ENCODE measurements around the gene ROR2. TPM values are rescaled to one million over a fixed set of nuclear protein-coding genes. Genes with fewer than 3 reads are reported as not detected.

The ROR2 gene
- total and polyA plus RNA-seq, 7 donors, result 0.46 to 81.7 (median 51.4) TPM

GRCh38 chr9:91824601-91825305 is 125.3 kb downstream of the ROR2 start:
- Histone ChIP-seq H3K27ac (peak overlapping the region; percentile 42 to 85 (median 80)), H3K4me3 (peak overlapping the region in 1 of 4 donors; percentile 0)
- DNase-seq, result peak; percentile 85

DNA sequence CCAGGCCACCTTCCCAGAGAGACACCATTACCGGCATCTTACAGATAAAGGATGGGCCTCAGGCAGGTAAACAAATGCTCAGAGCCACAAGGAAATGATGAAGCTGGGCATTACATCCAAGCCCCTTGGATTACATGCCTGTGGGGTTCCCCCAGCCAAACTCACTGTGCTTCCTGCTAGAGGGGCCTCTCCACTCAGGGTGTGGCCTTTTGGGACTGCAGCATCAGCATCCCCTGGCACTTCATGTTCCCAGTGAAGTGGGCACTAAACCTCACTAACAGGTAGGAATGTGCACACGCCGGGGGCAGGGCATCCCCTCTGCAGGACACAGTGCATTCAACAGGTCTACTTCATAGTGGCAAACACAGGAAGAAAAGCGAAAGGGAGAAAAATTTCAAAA is 125.9 kb downstream of the ROR2 start:
- Histone ChIP-seq H3K4me3 (no peak overlapping the region), H3K27ac (peak overlapping the region; percentile 42 to 85 (median 80)), H3K36me3 (no peaks in the 10 kb centered on the region), H3K27me3 (no peaks in the 10 kb centered on the region), H3K9me3 (no peaks in the 10 kb centered on the region), H3K4me1 (peaks cover 0 to 45% (median 41%) of the 10 kb centered on the region in 4 donors)
- TF ChIP-seq CTCF (IDR thresholded peaks at IDR 0.05) (no peak), POLR2AphosphoS5 (IDR thresholded peaks at IDR 0.05) (no peak), POLR2A (IDR thresholded peaks at IDR 0.05) (no peak), EP300 (IDR thresholded peaks at IDR 0.05) (no peak)
- WGBS, 2 donors, result 91 to 93% methylated on average over 4 of the region's 4 CpGs
- intact Hi-C loops (cut with DNase I), result no loop called here
- peak; percentile 58 for DNase-seq

More at GRCh38 chr9:91824601-91825305, 125.3 kb downstream of the ROR2 start:
- no peak for TF ChIP-seq EP300 (IDR thresholded peaks at IDR 0.05)
- peak in 3 of 4 donors; percentile 2 to 65 (median 46) for TF ChIP-seq POLR2AphosphoS5 (IDR thresholded peaks at IDR 0.05)
- 29 to 63% methylated on average over 18 of the region's 18 CpGs for WGBS, 2 donors
- Histone ChIP-seq H3K4me1 (peaks cover 0 to 45% (median 42%) of the 10 kb centered on the region in 4 donors), H3K36me3 (no peaks in the 10 kb centered on the region), H3K9me3 (no peaks in the 10 kb centered on the region), H3K27me3 (no peaks in the 10 kb centered on the region)
- intact Hi-C loops (cut with DNase I), result no loop called here

- Histone ChIP-seq H3K4me3 (no peak overlapping the region), H3K27ac (peak overlapping the region; percentile 49 to 85 (median 68)), H3K27me3 (no peaks in the 10 kb centered on the region), H3K4me1 (peaks cover 0 to 73% (median 62%) of the 10 kb centered on the region in 4 donors), H3K9me3 (no peaks in the 10 kb centered on the region), H3K36me3 (no peaks in the 10 kb centered on the region)
- TF ChIP-seq POLR2AphosphoS5 (IDR thresholded peaks at IDR 0.05) (peak in 3 of 4 donors; percentile 42 to 46 (median 45)), EP300 (IDR thresholded peaks at IDR 0.05) (no peak)
- WGBS, 2 donors, result 55 to 70% methylated on average over 11 of the region's 11 CpGs
- peak; percentile 85 for DNase-seq
- intact Hi-C loops (cut with DNase I), result no loop called here
Observed at GRCh38 chr9:91820949-91821880, 128.8 kb downstream of the ROR2 start.

DNA sequence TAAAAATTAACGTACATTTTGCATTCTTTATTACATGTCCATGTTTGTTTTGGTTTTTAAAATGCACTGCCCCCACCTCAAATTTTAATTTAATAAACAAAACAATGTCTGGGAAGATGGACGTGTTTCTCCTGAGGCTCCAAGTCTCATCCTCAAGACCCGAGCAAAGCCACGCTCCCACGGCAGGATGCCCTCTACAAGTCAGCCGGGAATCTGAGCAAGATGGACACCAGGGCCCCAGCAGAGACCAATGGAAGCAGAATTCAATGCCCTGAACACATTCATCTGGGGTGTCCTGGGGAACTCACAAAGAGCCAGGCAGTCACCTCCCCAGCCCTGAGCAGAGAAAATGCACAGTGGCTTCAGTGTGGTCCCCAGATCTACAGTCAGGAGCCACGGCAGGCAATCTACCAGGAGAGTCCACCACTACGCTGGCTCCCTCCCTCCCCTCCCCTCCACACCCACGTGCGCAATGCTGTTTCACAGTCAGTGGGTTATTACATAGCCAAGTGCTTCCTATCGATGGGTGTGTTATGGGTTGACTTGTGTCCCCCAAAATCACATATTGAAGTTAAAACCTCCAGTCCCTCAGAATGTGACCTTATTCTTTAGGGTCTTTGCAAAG is 129.8 kb downstream of the ROR2 start:
- WGBS, 2 donors, result 83 to 86% methylated on average over 11 of the region's 11 CpGs
- H3K27ac ChIP-seq, result peak overlapping the region in 3 of 4 donors; percentile 49 to 85 (median 84)
- intact Hi-C loops (cut with DNase I), result no loop called here
- peaks cover 0 to 75% (median 64%) of the 10 kb centered on the region in 4 donors for H3K4me1 ChIP-seq
- H3K9me3 ChIP-seq, result no peaks in the 10 kb centered on the region
- peak; percentile 58 for DNase-seq
- H3K4me3 ChIP-seq, result no peak overlapping the region
- no peak for TF ChIP-seq POLR2AphosphoS5 (IDR thresholded peaks at IDR 0.05)
- no peak for TF ChIP-seq EP300 (IDR thresholded peaks at IDR 0.05)
- no peak for TF ChIP-seq CTCF (IDR thresholded peaks at IDR 0.05)
- TF ChIP-seq POLR2A (IDR thresholded peaks at IDR 0.05), result no peak
- no peaks in the 10 kb centered on the region for H3K36me3 ChIP-seq
- no peaks in the 10 kb centered on the region for H3K27me3 ChIP-seq

- peak; percentile 56 for DNase-seq
- no peak overlapping the region for H3K4me3 ChIP-seq
- peak overlapping the region; percentile 77 to 85 (median 80) for H3K27ac ChIP-seq
- peaks cover 0 to 75% (median 63%) of the 10 kb centered on the region in 4 donors for H3K4me1 ChIP-seq
- no peaks in the 10 kb centered on the region for H3K27me3 ChIP-seq
- TF ChIP-seq POLR2A (IDR thresholded peaks at IDR 0.05) (no peak), POLR2AphosphoS5 (IDR thresholded peaks at IDR 0.05) (no peak), CTCF (IDR thresholded peaks at IDR 0.05) (no peak), EP300 (IDR thresholded peaks at IDR 0.05) (no peak)
- H3K9me3 ChIP-seq, result no peaks in the 10 kb centered on the region
- no peaks in the 10 kb centered on the region for H3K36me3 ChIP-seq
- 89 to 94% methylated on average over 15 of the region's 15 CpGs for WGBS, 2 donors
- intact Hi-C loops (cut with DNase I), result no loop called here
Observed at GRCh38 chr9:91818647-91819403, 131.2 kb downstream of the ROR2 start.
